HFFc6 (cell line): ENCODE results near the gene FRY. TPM values are rescaled to one million over a fixed set of nuclear protein-coding genes. Genes with fewer than 3 reads are reported as not detected.
A peak's percentile ranks its signal among the peaks of the same experiment; 100 is the strongest.

ENCODE experiments used
- DNase-seq: peaks from one replicate; pipeline ENCODE4 v3.0.0-alpha.2; 2018
- H3K27ac Mint-ChIP-seq: 2 replicates; pipeline ENCODE4 v1.8.0; 2020; ENCODE audit warnings: mild to moderate bottlenecking, mixed read lengths
- H3K27me3 Mint-ChIP-seq: 2 replicates; pipeline ENCODE4 v1.8.0; 2021; ENCODE audit warnings: mild to moderate bottlenecking, moderate library complexity, mixed read lengths; ENCODE audit not compliant: insufficient read depth
- H3K36me3 Mint-ChIP-seq: 2 replicates; pipeline ENCODE4 v1.8.0; 2021; ENCODE audit warnings: low read depth, mixed read lengths
- H3K4me1 Mint-ChIP-seq: 2 replicates; pipeline ENCODE4 v1.8.0; 2020; ENCODE audit warnings: low read depth, mixed read lengths
- H3K4me3 Mint-ChIP-seq: 2 replicates; pipeline ENCODE4 v1.8.0; 2020; ENCODE audit warnings: mild to moderate bottlenecking, moderate library complexity, mixed read lengths
- H3K9me3 Mint-ChIP-seq: 2 replicates; pipeline ENCODE4 v1.8.0; 2020; ENCODE audit warnings: mild to moderate bottlenecking, mixed read lengths
- CTCF ChIP-seq: fragments of 200-600 bp; sonication (generic); IDR thresholded peaks from 2 replicates; pipeline ENCODE4 v1.5.0; 2021; ENCODE audit warnings: antibody characterized with exemption, mild to moderate bottlenecking
- total RNA-seq, 6 experiments: library from RNA; stranded (reverse); fragmentation: NEBNext Ultra II Directional; extraction: Animal tissue kit (Norgen Biotek cat#: 25700); gene quantifications; 2 replicates in 1 of 6; 3 replicates in 5 of 6; pipeline ENCODE4 v1.2.3, GENCODE V29; 2021

FRY gene
- total RNA-seq, 6 experiments from 2014 or later, result 12.3 to 19.2 (median 13.8) TPM

- Mint-ChIP-seq H3K9me3 (no peaks in the 10 kb centered on the region), H3K27me3 (peaks cover 2% of the 10 kb centered on the region), H3K4me3 (no peak overlapping the region), H3K36me3 (peaks cover 6% of the 10 kb centered on the region), H3K4me1 (peaks cover 29% of the 10 kb centered on the region), H3K27ac (no peak overlapping the region)
- no peak for TF ChIP-seq CTCF
- no peak for DNase-seq
These were observed 249.5 kb downstream of the FRY start for GRCh38 chr13:32281096-32281495.

- no peaks in the 10 kb centered on the region for H3K27me3 Mint-ChIP-seq
- no peak overlapping the region for H3K27ac Mint-ChIP-seq
- H3K4me1 Mint-ChIP-seq, result peaks cover 29% of the 10 kb centered on the region
- H3K36me3 Mint-ChIP-seq, result peaks cover 6% of the 10 kb centered on the region
- H3K9me3 Mint-ChIP-seq, result no peaks in the 10 kb centered on the region
- no peak overlapping the region for H3K4me3 Mint-ChIP-seq
- DNase-seq, result no peak
- no peak for TF ChIP-seq CTCF
These were observed 250.6 kb downstream of the FRY start for GRCh38 chr13:32282096-32282711.

GRCh38 chr13:32284927-32285632 lies 253.5 kb downstream of the FRY start:
- Mint-ChIP-seq H3K4me1 (peaks cover 14% of the 10 kb centered on the region), H3K27me3 (peaks cover 2% of the 10 kb centered on the region), H3K36me3 (no peaks in the 10 kb centered on the region), H3K9me3 (no peaks in the 10 kb centered on the region), H3K4me3 (peak overlapping the region; percentile 22; the same call in 1 of the 2 replicates), H3K27ac (no peak overlapping the region)
- TF ChIP-seq CTCF, result no peak
- peak; percentile 18 for DNase-seq

GRCh38 chr13:32285633-32285965 lies 254.0 kb downstream of the FRY start:
- Mint-ChIP-seq H3K4me1 (peaks cover 14% of the 10 kb centered on the region), H3K27me3 (peaks cover 2% of the 10 kb centered on the region), H3K9me3 (no peaks in the 10 kb centered on the region), H3K36me3 (no peaks in the 10 kb centered on the region), H3K4me3 (peak overlapping the region; percentile 22; the same call in 1 of the 2 replicates), H3K27ac (no peak overlapping the region)
- DNase-seq, result no peak
- no peak for TF ChIP-seq CTCF

- no peak for DNase-seq
- TF ChIP-seq CTCF, result no peak
These were observed 265.6 kb downstream of the FRY start for GRCh38 chr13:32297206-32297605.

More at GRCh38 chr13:32297206-32297605, 265.6 kb downstream of the FRY start:
- Mint-ChIP-seq H3K27me3 (peaks cover 10% of the 10 kb centered on the region), H3K4me1 (no peaks in the 10 kb centered on the region), H3K9me3 (no peaks in the 10 kb centered on the region), H3K27ac (no peak overlapping the region), H3K4me3 (no peak overlapping the region), H3K36me3 (no peaks in the 10 kb centered on the region)
